Esophagus (tissue), 2 donors: ENCODE measurements around the gene PDF. TPM values are rescaled to one million over a fixed set of nuclear protein-coding genes. Genes with fewer than 3 reads are reported as not detected.

Experiments used
- H3K27ac ChIP-seq, 2 donors: one replicate each; pipeline ENCODE4 v1.5.1; 2013; ENCODE audit warnings: low read depth in 2 of 2, mild to moderate bottlenecking in 2 of 2, inconsistent platforms in 1 of 2, low read length in 1 of 2, moderate library complexity in 1 of 2
- H3K27me3 ChIP-seq, 2 donors: one replicate each; pipeline ENCODE4 v1.6.1; 2013; ENCODE audit warnings: low read length in 2 of 2, control low read depth in 1 of 2, mild to moderate bottlenecking in 1 of 2; ENCODE audit not compliant: insufficient read depth in 2 of 2, control insufficient read depth in 1 of 2
- H3K36me3 ChIP-seq, 2 donors: one replicate each; pipeline ENCODE4 v1.6.1; 2013; ENCODE audit warnings: low read length in 1 of 2; ENCODE audit not compliant: control insufficient read depth in 2 of 2, insufficient read depth in 2 of 2
- H3K4me1 ChIP-seq, 2 donors: one replicate each; pipeline ENCODE4 v1.6.1; 2013; ENCODE audit warnings: low read length in 1 of 2; ENCODE audit not compliant: control insufficient read depth in 2 of 2, insufficient read depth in 2 of 2
- H3K4me3 ChIP-seq, 2 donors: one replicate each; pipeline ENCODE4 v1.5.1; 2013; ENCODE audit warnings: low read length in 2 of 2, mild to moderate bottlenecking in 2 of 2, low read depth in 1 of 2, moderate library complexity in 1 of 2
- H3K9me3 ChIP-seq, 2 donors: one replicate each; pipeline ENCODE4 v1.6.1; 2013; ENCODE audit warnings: mild to moderate bottlenecking in 2 of 2, low read depth in 1 of 2, low read length in 1 of 2, moderate library complexity in 1 of 2; ENCODE audit not compliant: control insufficient read depth in 2 of 2, insufficient read depth in 1 of 2
- WGBS, 2 donors: extraction: QIAGEN DNeasy Blood & Tissue Kit; methylation state at CpG; one replicate each; pipeline ENCODE4 v1.1.7; 2013; 5-methylcytosine and 5-hydroxymethylcytosine counted together
- polyA plus RNA-seq, 2 donors: library from polyadenylated mRNA; stranded (reverse); fragments of 200-250 nt; gene quantifications; one replicate each; pipeline ENCODE4 v1.2.3, GENCODE V29; 2013
- donor health status: healthy with polysubstance abuse.
- donor health status: Bipolar disorder and iron deficiency.

The PDF gene
- polyA plus RNA-seq, 2 donors, result 3.9 to 16.9 TPM

GRCh38 chr16:69344171-69344570 lies 13.8 kb upstream of the PDF start:
- Histone ChIP-seq H3K27ac (no peak overlapping the region), H3K27me3 (no peaks in the 10 kb centered on the region), H3K9me3 (no peaks in the 10 kb centered on the region), H3K36me3 (peaks cover 0 to 3% of the 10 kb centered on the region in 2 donors), H3K4me1 (no peaks in the 10 kb centered on the region), H3K4me3 (no peak overlapping the region)
- 94% methylated on average over 5 of the region's 5 CpGs for WGBS, 2 donors

GRCh38 chr16:69340095-69340644 lies 9.8 kb upstream of the PDF start:
- peak overlapping the region; percentile 83 to 98 for H3K27ac ChIP-seq
- peaks cover 0 to 8% of the 10 kb centered on the region in 2 donors for H3K36me3 ChIP-seq
- H3K27me3 ChIP-seq, result no peaks in the 10 kb centered on the region
- peak overlapping the region; percentile 59 to 94 for H3K4me3 ChIP-seq
- 6 to 7% methylated on average over 16 of the region's 16 CpGs for WGBS, 2 donors
- peaks cover 4 to 7% of the 10 kb centered on the region in 2 donors for H3K4me1 ChIP-seq
- H3K9me3 ChIP-seq, result no peaks in the 10 kb centered on the region

DNA sequence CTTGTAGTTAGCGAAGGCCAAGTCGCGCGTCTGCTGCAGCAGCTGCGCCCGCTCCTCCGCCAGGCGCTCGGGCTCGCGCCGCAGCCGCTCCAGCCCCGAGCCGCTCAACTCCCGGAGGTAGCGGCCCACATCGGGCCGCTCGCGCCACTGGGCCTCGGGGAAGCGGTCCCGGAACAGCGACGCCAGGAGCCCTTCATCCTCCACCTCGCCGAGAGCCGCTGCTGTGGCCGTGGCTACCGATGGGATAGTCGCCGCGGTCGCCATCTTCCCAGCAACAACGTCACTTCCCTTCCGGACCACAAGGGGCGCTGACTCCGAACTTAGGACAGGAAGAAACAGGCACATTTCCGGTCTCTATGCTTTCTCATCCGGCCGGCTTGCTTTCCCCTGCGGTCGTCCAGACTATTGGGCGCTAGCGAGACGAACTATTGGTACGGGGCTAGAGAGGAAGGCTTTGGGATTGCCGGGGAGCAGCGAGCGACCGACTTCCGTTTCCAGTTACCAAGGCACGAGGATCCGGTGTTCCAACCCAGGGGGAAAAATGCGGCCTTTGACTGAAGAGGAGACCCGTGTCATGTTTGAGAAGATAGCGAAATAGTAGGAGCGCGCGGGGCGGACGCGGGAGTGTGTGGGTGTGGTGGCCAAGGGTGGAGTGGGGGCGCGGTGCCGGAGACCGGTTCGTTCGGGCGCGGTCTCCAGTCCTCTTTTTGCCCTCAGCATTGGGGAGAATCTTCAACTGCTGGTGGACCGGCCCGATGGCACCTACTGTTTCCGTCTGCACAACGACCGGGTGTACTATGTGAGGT lies 9.1 kb upstream of the PDF start, which contains the start of the genes COG8 and NIP7:
TSS of gene COG8 (minus strand) at position 276 of the 806 bp plus-strand sequence. CDS start at position 264, 12 bp downstream.
TSS of gene NIP7 (plus strand) at position 484 of the 806 bp plus-strand sequence. CDS start at position 542, 58 bp downstream.
- Histone ChIP-seq H3K4me3 (peak within 1 kb of the TSS; percentile 59 to 94), H3K36me3 (peaks cover 0 to 14% of the 10 kb centered on the region in 2 donors), H3K4me1 (peaks cover 4 to 7% of the 10 kb centered on the region in 2 donors), H3K27ac (peak within 1 kb of the TSS; percentile 83 to 98), H3K9me3 (no peaks in the 10 kb centered on the region), H3K27me3 (no peaks in the 10 kb centered on the region)
- 0% methylated on average over 68 to 77 of the region's 77 CpGs for WGBS, 2 donors

- H3K4me3 ChIP-seq, result peak overlapping the region; percentile 59 to 94
- 17 to 19% methylated on average over 46 of the region's 46 CpGs for WGBS, 2 donors
- H3K4me1 ChIP-seq, result peaks cover 4 to 7% of the 10 kb centered on the region in 2 donors
- no peaks in the 10 kb centered on the region for H3K27me3 ChIP-seq
- H3K27ac ChIP-seq, result peak overlapping the region; percentile 83 to 98
- H3K9me3 ChIP-seq, result no peaks in the 10 kb centered on the region
- peaks cover 0 to 21% of the 10 kb centered on the region in 2 donors for H3K36me3 ChIP-seq
Observed at GRCh38 chr16:69338557-69339288, 8.3 kb upstream of the PDF start.

- H3K9me3 ChIP-seq, result no peaks in the 10 kb centered on the region
- peaks cover 0 to 27% of the 10 kb centered on the region in 2 donors for H3K36me3 ChIP-seq
- no peaks in the 10 kb centered on the region for H3K27me3 ChIP-seq
- H3K27ac ChIP-seq, result no peak overlapping the region
- WGBS, 2 donors, result 95% methylated on average over 9 of the region's 9 CpGs
- H3K4me3 ChIP-seq, result no peak overlapping the region
- H3K4me1 ChIP-seq, result peaks cover 4 to 8% of the 10 kb centered on the region in 2 donors
Observed at GRCh38 chr16:69334696-69335095, 4.3 kb upstream of the PDF start.

DNA sequence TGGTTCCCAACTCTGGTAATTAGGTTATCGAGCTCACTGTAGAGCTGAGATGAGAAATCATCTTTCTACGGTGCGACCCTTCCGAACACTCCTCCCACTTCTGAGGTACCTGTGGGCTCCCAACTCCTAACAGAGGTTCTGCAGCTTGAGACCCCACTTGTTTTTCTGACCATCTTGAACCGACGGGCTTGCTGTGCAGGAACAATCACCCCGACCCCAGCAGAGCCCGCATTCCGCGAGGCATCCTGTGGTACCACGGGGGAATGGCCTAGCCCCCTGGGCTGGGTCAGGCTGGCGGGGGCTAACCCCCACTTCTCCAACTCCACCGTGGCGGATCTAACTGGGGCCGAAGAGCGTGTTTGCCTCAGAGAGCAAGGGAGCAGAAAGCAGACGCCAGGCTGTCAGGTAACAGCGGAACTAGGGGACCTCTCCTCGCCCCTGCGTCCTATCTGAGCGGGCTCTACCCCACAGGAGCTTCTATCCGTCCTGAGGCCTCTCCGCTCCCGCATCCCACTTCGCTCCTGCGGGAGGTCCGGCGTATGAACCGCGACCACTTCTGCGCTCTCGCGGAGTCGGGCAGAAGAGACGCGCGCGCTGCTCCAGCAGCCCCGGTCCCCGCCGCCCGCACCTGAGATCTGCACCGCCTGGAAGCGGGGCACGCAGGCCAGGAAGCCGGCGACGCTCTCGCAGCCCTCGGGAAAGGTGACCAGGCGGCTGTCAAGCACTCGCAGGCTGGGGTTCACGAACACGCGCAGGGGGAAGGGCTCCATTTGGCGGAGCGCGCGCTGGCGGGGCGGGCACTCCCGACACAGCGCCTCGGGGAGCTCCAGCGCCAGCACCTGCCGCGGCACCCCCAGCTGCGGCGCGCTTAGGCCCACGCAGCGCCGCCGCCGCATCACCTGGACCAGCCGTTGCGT lies 761 bp downstream of the PDF start:
- Histone ChIP-seq H3K27ac (peak overlapping the region; percentile 95 to 97), H3K36me3 (peaks cover 0 to 26% of the 10 kb centered on the region in 2 donors), H3K9me3 (no peaks in the 10 kb centered on the region), H3K27me3 (no peaks in the 10 kb centered on the region), H3K4me3 (peak overlapping the region; percentile 80 to 96), H3K4me1 (peaks cover 11 to 17% of the 10 kb centered on the region in 2 donors)
- 4% methylated on average over 70 to 77 of the region's 77 CpGs for WGBS, 2 donors

- Histone ChIP-seq H3K9me3 (no peaks in the 10 kb centered on the region), H3K27ac (peak overlapping the region in 1 of 2 donors; percentile 95), H3K36me3 (peaks cover 3 to 24% of the 10 kb centered on the region in 2 donors), H3K4me3 (peak overlapping the region in 1 of 2 donors; percentile 80), H3K4me1 (peaks cover 13 to 17% of the 10 kb centered on the region in 2 donors), H3K27me3 (no peaks in the 10 kb centered on the region)
- 35 to 40% methylated on average over 10 of the region's 10 CpGs for WGBS, 2 donors
Observed at GRCh38 chr16:69328854-69329316, 1.5 kb downstream of the PDF start.

DNA sequence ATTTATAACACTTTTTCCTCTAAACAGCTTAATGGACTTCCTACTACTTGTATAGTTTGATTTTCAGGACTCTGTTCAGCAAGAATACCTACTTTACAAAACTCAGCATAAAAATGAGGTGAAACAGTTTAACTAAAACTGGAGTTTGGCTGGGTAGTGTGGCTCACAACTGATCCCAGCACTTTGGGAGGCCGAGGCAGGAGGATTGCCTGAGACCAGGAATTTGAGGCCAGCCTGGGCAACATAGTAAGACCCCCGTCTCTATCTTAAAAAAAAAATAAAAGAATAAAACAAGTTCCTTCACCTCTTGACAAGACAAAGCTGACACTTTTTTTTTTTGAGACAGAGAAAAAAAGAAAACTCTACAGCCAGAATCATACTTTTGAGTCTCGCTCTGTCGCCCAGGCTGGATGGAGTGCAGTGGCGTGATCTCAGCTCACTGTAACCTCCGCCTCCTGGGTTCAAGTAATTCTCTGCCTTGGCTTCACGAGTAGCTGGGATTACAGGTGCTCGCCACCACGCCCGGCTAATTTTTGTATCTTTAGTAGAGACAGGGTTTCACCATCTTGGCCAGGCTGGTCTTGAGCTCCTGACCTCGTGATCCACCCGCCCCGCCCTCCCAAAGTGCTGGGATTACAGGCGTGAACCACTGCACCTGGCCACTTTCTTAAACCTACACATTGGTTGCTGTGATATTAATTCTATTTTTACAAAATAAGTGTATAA lies 2.6 kb downstream of the PDF start:
- H3K4me1 ChIP-seq, result peaks cover 13 to 17% of the 10 kb centered on the region in 2 donors

More for the DNA sequence above, 2.6 kb downstream of the PDF start:
- WGBS, 2 donors, result 79 to 80% methylated on average over 14 of the region's 14 CpGs
- Histone ChIP-seq H3K27ac (peak overlapping the region; percentile 3 to 95), H3K9me3 (no peaks in the 10 kb centered on the region), H3K36me3 (peaks cover 3 to 26% of the 10 kb centered on the region in 2 donors), H3K27me3 (no peaks in the 10 kb centered on the region), H3K4me3 (no peak overlapping the region)
